ENCODE data around the gene QSER1. TPM values are rescaled to one million over a fixed set of nuclear protein-coding genes. Genes with fewer than 3 reads are reported as not detected.

The QSER1 gene
- total and polyA plus RNA-seq, 9 of the 15 experiments (the other 6 are each of a cell fraction or from before 2014, with no cell fraction given) = 5.8 to 33.6 (median 22.3) TPM

DNA sequence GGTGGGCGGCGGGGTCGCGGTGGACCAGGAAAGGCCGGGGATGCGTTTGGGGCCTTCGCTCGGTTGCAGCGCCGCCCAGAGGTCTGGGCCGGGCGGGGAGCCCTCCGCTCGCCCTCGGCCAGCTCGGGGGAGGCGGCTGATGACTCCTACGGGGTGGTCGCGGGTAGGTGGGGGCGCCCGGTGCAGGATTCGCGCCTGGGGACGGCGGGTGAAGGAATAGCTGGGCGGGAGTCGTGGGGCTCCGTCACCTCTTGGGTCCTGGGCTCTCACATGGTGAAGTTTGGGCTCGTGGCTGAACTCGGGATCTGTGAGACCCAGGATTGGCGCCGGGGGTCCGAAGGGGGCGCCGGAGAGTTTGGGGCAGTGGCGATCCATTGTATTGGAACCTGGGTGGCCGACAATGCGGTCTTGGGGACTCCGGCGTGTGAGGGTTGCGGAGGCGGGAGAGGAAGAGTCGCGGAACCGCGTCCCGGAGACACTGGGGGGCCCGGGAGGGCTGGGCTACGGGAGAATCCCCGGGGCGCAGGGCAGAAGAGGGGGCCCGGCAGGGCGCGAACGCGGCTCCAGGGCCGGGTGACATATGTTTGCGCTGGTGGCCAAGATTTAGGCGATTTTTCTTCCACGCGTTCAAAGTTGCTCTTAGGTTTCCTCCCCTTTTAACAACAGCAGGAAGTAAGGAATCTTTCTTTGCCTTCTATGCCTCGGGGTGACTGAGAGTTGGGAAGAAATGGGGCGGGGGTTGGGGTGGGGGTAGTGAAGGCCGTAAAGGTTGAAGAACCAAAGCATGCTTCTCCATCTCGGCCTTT, 935 bp downstream of the QSER1 start (continued):
- no peak for TF ChIP-seq MCM5 (IDR thresholded peaks at IDR 0.05; ENCODE audit: low read depth)
- TF ChIP-seq, protein P1, sequence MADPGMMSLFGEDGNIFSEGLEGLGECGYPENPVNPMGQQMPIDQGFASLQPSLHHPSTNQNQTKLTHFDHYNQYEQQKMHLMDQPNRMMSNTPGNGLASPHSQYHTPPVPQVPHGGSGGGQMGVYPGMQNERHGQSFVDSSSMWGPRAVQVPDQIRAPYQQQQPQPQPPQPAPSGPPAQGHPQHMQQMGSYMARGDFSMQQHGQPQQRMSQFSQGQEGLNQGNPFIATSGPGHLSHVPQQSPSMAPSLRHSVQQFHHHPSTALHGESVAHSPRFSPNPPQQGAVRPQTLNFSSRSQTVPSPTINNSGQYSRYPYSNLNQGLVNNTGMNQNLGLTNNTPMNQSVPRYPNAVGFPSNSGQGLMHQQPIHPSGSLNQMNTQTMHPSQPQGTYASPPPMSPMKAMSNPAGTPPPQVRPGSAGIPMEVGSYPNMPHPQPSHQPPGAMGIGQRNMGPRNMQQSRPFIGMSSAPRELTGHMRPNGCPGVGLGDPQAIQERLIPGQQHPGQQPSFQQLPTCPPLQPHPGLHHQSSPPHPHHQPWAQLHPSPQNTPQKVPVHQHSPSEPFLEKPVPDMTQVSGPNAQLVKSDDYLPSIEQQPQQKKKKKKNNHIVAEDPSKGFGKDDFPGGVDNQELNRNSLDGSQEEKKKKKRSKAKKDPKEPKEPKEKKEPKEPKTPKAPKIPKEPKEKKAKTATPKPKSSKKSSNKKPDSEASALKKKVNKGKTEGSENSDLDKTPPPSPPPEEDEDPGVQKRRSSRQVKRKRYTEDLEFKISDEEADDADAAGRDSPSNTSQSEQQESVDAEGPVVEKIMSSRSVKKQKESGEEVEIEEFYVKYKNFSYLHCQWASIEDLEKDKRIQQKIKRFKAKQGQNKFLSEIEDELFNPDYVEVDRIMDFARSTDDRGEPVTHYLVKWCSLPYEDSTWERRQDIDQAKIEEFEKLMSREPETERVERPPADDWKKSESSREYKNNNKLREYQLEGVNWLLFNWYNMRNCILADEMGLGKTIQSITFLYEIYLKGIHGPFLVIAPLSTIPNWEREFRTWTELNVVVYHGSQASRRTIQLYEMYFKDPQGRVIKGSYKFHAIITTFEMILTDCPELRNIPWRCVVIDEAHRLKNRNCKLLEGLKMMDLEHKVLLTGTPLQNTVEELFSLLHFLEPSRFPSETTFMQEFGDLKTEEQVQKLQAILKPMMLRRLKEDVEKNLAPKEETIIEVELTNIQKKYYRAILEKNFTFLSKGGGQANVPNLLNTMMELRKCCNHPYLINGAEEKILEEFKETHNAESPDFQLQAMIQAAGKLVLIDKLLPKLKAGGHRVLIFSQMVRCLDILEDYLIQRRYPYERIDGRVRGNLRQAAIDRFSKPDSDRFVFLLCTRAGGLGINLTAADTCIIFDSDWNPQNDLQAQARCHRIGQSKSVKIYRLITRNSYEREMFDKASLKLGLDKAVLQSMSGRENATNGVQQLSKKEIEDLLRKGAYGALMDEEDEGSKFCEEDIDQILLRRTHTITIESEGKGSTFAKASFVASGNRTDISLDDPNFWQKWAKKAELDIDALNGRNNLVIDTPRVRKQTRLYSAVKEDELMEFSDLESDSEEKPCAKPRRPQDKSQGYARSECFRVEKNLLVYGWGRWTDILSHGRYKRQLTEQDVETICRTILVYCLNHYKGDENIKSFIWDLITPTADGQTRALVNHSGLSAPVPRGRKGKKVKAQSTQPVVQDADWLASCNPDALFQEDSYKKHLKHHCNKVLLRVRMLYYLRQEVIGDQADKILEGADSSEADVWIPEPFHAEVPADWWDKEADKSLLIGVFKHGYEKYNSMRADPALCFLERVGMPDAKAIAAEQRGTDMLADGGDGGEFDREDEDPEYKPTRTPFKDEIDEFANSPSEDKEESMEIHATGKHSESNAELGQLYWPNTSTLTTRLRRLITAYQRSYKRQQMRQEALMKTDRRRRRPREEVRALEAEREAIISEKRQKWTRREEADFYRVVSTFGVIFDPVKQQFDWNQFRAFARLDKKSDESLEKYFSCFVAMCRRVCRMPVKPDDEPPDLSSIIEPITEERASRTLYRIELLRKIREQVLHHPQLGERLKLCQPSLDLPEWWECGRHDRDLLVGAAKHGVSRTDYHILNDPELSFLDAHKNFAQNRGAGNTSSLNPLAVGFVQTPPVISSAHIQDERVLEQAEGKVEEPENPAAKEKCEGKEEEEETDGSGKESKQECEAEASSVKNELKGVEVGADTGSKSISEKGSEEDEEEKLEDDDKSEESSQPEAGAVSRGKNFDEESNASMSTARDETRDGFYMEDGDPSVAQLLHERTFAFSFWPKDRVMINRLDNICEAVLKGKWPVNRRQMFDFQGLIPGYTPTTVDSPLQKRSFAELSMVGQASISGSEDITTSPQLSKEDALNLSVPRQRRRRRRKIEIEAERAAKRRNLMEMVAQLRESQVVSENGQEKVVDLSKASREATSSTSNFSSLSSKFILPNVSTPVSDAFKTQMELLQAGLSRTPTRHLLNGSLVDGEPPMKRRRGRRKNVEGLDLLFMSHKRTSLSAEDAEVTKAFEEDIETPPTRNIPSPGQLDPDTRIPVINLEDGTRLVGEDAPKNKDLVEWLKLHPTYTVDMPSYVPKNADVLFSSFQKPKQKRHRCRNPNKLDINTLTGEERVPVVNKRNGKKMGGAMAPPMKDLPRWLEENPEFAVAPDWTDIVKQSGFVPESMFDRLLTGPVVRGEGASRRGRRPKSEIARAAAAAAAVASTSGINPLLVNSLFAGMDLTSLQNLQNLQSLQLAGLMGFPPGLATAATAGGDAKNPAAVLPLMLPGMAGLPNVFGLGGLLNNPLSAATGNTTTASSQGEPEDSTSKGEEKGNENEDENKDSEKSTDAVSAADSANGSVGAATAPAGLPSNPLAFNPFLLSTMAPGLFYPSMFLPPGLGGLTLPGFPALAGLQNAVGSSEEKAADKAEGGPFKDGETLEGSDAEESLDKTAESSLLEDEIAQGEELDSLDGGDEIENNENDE (IDR thresholded peaks at IDR 0.05; ENCODE audit: low read depth, low read length) = no peak
- TF ChIP-seq, protein P2, sequence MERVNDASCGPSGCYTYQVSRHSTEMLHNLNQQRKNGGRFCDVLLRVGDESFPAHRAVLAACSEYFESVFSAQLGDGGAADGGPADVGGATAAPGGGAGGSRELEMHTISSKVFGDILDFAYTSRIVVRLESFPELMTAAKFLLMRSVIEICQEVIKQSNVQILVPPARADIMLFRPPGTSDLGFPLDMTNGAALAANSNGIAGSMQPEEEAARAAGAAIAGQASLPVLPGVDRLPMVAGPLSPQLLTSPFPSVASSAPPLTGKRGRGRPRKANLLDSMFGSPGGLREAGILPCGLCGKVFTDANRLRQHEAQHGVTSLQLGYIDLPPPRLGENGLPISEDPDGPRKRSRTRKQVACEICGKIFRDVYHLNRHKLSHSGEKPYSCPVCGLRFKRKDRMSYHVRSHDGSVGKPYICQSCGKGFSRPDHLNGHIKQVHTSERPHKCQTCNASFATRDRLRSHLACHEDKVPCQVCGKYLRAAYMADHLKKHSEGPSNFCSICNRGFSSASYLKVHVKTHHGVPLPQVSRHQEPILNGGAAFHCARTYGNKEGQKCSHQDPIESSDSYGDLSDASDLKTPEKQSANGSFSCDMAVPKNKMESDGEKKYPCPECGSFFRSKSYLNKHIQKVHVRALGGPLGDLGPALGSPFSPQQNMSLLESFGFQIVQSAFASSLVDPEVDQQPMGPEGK (CRISPR knock-in tag; IDR thresholded peaks at IDR 0.05; ENCODE audit: borderline replicate concordance) = no peak
- TF ChIP-seq NUFIP1 (IDR thresholded peaks at IDR 0.05; ENCODE audit: partially characterized antibody) = no peak
- TF ChIP-seq ZNF75A (CRISPR knock-in tag; IDR thresholded peaks at IDR 0.05) = no peak
- no peak for TF ChIP-seq PHF20 (IDR thresholded peaks at IDR 0.05; ENCODE audit: partially characterized antibody)
- TF ChIP-seq ZNF764 (CRISPR knock-in tag; IDR thresholded peaks at IDR 0.05; ENCODE audit: low read depth) = no peak
- TF ChIP-seq BRD9 (IDR thresholded peaks at IDR 0.05; ENCODE audit: low read depth, partially characterized antibody) = no peak
- no peak for TF ChIP-seq MYNN (IDR thresholded peaks at IDR 0.05)
- no peak for TF ChIP-seq MYNN (CRISPR knock-in tag; IDR thresholded peaks at IDR 0.05)
- TF ChIP-seq, protein P3, sequence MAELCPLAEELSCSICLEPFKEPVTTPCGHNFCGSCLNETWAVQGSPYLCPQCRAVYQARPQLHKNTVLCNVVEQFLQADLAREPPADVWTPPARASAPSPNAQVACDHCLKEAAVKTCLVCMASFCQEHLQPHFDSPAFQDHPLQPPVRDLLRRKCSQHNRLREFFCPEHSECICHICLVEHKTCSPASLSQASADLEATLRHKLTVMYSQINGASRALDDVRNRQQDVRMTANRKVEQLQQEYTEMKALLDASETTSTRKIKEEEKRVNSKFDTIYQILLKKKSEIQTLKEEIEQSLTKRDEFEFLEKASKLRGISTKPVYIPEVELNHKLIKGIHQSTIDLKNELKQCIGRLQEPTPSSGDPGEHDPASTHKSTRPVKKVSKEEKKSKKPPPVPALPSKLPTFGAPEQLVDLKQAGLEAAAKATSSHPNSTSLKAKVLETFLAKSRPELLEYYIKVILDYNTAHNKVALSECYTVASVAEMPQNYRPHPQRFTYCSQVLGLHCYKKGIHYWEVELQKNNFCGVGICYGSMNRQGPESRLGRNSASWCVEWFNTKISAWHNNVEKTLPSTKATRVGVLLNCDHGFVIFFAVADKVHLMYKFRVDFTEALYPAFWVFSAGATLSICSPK (IDR thresholded peaks at IDR 0.05; ENCODE audit: borderline replicate concordance) = no peak
- TF ChIP-seq HDAC8 (tag; IDR thresholded peaks at IDR 0.05) = no peak
- no peak for TF ChIP-seq KAT2B (IDR thresholded peaks at IDR 0.05; ENCODE audit: low read depth, low read length)
